ENCODE measurements around the gene NFATC2.

Gene NFATC2

GRCh38 chr20:51512645-51513044 is 29.9 kb downstream of the NFATC2 start:
- no peak for DNase-seq

DNA sequence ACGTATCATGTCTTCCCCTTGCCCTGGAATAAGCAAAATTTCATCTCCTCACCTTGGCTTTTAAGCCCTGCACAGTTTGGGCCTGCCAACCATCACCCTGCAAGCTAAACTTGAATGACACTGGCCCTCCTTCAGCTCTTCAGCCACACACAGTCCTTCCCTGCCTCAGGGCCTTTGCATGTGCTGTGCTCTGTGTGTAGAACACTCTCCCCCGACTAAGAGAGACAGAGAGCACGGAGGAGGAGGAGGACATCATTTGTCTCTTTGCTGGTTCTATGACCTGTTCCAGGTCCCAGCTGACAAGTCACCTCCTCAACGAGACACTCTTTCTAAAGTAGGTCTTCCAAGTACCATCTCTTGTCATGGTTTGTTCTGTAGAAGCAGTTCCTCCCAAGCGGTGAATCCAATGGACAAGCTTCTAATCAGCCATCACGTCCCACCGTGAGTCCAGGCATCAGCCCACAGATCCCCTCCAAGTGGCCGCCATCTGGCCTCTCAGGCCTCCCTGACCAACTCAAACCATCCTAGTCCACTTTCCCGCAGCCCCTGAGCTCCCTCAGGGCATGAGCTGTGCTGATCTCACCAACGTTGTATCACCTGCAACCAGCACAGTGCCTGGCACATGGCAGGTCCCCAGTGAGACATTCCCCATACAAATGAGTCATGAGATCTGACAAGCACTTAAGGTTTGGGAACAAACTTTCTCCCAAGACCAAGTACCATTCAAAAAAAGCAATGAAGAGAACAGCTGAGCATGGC is 30.5 kb downstream of the NFATC2 start:
- no peak for DNase-seq

- no peak for DNase-seq
Observed at GRCh38 chr20:51510936-51511605, 31.4 kb downstream of the NFATC2 start.

DNA sequence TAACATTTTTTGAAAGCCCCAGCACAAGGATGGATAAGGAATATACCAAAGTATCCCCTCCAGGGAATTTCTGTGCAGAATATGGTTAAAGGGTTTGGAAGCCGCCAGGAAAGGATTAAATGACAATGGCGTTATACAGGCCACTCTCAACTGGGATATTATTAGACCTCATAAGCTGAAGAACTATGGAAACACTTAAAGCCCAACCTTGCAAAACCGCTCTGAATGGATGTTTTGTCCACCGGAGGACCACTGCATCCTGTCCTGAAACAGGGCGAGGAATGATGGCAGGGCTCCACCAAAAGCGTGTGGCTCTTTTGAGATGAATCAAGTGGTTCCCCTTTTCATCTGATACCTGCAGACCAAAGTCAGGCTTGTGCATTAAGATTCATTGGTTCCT is 32.4 kb downstream of the NFATC2 start:
- DNase-seq: no peak

- DNase-seq: no peak
Observed at GRCh38 chr20:51509208-51509607, 33.3 kb downstream of the NFATC2 start.

DNA sequence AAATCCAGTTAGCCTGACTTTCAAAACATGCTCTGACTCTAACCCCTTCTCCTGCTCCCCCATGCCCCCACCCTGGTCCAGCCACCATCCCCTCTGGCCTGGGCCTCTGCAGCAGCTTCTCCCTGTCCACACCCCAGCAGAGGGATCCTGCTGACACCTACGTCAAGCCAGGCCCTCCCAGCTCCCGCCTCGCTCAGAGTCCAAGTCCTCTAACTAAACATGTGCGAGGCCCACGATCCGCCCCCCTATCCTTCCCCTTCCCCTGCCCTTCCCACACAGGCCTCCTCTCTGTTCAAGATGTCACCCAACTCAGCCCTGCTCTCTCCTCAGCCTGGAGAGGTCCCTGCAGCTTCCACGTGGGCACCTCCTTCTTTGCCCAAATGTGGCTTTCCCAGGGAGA is 33.7 kb downstream of the NFATC2 start:
- no peak for DNase-seq

DNA sequence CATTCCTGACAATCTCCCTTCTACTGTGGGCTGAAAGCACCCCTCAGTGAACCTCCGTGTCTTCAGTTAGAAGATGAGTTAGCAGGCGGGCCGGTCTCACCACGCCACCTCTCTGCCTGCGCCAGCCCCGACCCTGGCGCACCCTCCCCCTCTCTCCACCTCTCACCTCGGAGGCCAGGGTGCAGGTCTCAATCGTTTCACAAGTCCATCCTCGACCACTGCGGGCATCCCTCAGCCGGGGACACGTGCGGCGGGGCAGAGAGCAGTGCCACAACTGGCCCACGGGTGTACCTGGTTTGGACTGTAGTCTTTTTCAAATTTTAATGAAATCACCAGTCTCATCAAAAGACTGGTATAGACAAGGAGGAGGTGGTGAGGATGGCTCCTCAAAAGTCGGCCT is 34.4 kb downstream of the NFATC2 start:
- no peak for DNase-seq

GRCh38 chr20:51507216-51508036 is 35.1 kb downstream of the NFATC2 start:
- no peak for DNase-seq

- DNase-seq: no peak
Observed at GRCh38 chr20:51506527-51507215, 35.8 kb downstream of the NFATC2 start.

- DNase-seq: no peak
Observed at GRCh38 chr20:51505566-51505965, 37.0 kb downstream of the NFATC2 start.

- DNase-seq: no peak
Observed at GRCh38 chr20:51503376-51503775, 39.1 kb downstream of the NFATC2 start.

DNA sequence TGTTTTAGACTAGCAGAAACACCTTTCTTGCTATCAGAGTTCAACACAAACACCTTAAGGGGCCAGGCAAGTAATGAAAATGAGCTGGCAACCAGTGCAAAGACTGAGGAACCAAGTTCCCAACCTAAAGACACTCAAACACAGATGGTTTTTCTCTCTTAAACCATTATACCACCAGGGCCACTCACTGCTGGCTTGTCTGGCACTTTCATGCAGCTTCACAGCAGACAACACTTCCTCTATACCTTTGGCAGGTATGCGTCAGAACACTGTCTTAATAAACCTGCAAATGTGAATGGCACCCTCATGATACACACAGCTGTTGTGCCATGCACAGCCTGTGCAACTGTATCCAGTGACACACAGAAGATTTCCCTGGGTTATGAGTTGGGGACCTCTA is 41.6 kb downstream of the NFATC2 start:
- DNase-seq: no peak

DNA sequence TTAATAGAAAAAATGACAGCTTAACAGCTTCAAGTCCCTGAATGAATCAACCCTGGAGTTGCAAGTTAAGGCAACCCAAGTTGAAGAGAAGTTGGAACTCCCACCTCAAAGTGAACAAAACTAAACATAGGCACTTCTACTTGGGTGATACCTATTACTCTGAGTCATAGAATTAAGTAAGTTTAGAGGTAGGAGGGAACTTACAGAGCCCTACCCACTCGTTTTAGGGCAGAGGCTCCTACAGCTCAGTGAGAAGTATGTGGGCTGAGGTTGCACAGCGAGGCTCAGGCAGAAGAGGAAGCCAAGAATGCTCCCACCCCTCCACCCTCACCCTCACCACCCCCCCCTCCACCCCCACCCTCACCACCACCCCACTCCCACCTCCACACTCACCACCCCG is 42.2 kb downstream of the NFATC2 start:
- DNase-seq: no peak

DNA sequence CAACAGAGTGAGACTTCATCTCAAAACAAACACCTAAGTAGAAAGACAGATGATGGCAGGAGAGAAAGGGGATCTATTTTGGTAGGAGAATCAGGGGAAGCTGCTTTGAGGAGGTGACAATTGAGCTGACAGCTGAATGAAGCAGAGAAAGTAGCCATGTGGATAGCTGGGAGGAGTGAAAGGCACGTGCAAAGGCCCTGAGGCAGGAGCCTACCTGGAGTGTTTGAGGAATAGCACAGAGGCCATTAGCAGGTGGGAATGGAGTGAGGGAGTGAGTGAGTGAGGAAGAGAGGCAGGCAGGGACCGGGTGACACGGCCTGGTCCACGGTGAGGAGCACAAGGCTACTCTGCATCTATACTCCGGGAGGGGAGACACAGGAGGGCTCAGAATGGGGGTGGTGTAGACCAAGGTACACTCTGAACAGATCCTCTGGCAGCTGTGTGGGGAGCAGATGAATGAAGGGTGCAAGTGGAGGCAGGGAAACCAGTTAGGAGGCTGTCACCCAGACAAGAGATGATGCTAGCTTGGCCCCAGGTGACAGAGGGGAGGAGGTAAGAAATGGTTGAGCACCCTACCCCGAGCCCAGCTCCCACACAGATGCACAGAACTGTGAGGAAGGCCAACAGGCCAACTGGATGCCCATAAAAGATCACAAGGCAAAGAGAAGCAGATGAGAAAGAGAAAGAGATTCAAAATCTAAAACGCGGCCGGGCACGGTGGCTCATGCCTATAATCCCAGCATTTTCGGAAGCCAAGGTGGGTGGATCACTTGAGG is 43.6 kb downstream of the NFATC2 start:
- DNase-seq: no peak

DNA sequence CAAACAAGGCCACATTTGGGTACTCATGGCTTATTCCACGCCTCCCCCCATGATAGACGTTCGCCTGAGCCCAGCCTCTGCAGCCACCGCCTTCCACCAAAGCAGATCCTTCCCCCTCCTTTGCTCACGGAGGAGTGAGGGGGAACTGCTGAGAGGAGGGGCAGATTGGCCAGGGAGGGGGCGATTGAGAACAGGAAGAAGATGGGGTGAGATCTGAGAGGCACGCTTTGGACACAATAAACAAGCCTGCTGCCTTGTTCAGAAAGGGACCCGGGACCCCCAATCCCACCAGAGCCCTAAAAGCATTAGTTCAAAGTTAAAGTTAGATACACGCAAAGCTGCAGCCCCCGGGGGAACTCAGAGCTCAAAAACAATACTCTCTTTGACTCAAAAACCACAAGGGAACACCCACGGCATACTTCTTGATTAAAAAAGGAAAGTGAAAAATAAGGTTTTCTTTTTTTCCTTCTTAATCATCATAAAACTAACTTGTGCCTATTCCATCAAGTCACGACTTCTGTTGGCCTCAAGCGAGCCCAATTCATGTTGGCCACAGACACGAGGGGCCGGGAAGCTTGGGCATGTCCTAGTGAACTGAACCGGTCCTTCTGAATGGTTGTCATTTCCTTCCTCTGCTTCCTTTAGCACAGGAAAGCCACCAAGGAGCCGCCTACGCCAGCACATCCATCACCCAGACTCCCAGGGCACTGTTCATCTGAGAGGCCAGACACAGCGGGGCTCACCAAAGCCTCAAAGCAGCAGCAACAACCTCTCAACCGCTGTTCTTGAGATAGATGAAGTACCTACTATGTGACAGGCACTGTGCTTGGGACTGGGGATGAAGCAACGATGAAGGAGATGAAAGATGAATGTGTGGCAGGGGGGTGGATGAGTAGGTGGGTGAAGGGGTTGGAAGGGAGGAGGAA is 44.7 kb downstream of the NFATC2 start:
- DNase-seq: no peak

- DNase-seq: no peak
Observed at GRCh38 chr20:51496964-51497363, 45.6 kb downstream of the NFATC2 start.

DNA sequence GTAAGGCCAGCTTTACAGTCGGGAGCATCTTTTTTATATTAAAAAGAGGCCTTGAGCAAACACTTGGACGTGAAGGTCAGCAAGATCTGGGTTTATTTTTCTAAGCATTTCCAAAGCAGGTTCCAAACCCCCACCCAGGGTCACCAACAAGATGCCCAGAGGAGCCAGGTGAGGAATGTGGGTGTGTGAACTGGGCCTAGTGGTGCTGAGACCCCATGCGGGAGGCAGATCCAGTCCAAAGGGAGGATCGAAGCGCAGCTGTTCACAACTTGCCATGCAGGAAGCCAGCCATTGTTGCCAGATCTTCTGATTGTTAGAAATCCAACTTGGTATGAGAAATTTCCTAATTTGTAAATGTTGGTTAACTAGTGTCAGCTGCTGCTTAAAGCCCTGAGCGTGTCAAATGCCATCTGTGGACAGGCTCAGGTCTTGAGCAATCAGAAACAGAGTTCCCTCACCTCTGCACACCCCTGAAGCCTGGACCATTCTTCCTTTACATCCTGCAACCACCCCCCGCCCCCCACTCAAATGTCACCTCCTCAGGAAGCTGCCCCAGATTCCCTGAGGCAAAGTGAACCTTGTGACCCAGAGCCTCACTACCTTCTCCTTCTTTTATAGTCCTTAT is 46.5 kb downstream of the NFATC2 start:
- no peak for DNase-seq

- DNase-seq: no peak
Observed at GRCh38 chr20:51495291-51495690, 47.2 kb downstream of the NFATC2 start.

GRCh38 chr20:51494241-51495110 is 48.0 kb downstream of the NFATC2 start:
- no peak for DNase-seq

DNA sequence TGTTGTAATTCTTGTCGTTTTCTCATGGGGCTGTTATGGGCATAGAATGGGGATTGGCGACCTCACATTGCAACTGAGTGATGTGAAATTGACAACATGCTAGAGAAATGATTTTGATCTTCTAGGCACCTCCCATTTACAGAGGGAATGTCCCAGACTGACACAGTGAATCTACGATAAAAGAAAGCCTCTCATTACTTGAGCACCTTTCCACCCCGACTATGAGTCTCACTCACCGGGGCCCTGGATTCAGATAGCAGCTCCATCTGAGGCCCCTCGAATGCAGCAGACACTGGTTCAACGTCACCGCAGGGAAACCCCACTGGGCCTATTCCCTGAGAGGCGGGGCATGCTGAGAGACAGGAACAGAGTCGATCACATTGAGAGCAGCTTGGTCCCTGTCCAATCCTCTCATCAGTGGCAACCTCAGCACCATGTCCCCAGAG is 49.1 kb downstream of the NFATC2 start:
- DNase-seq: no peak
